ENCODE data around the gene NPHP4.

NPHP4 gene

DNA sequence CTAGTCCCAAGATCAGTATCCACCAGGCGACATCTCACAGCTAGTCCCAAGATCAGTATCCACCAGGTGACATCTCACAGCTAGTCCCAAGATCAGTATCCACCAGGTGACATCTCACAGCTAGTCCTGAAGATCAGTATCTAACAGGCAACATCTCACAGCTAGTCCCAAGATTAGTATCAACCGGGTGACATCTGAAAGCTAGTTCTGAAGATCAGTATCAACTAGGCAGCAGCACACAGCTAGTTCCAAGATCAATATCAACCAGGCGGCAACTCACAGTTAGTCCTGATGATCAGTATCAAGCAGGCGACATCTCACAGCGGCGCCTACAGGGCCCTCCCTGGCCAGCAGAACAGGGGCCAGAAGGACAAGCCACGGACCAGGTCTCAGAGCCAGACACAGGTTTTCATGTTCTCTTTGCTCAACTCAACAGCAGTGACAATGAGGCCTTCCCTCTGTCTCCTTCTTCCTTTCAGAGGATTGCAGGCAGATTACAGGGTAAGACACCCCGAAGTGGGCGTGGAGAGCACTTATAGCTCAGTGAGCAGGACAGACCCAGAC, 32.5 kb downstream of the NPHP4 start:
- DNase-seq (ENCODE audit: insufficient read length, low spot score) (no peak), FAIRE-seq (no peak)
- TF ChIP-seq, protein P1, sequence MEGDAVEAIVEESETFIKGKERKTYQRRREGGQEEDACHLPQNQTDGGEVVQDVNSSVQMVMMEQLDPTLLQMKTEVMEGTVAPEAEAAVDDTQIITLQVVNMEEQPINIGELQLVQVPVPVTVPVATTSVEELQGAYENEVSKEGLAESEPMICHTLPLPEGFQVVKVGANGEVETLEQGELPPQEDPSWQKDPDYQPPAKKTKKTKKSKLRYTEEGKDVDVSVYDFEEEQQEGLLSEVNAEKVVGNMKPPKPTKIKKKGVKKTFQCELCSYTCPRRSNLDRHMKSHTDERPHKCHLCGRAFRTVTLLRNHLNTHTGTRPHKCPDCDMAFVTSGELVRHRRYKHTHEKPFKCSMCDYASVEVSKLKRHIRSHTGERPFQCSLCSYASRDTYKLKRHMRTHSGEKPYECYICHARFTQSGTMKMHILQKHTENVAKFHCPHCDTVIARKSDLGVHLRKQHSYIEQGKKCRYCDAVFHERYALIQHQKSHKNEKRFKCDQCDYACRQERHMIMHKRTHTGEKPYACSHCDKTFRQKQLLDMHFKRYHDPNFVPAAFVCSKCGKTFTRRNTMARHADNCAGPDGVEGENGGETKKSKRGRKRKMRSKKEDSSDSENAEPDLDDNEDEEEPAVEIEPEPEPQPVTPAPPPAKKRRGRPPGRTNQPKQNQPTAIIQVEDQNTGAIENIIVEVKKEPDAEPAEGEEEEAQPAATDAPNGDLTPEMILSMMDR (IDR thresholded peaks at IDR 0.05; ENCODE audit: insufficient read depth, missing control alignments), result no peak

DNA sequence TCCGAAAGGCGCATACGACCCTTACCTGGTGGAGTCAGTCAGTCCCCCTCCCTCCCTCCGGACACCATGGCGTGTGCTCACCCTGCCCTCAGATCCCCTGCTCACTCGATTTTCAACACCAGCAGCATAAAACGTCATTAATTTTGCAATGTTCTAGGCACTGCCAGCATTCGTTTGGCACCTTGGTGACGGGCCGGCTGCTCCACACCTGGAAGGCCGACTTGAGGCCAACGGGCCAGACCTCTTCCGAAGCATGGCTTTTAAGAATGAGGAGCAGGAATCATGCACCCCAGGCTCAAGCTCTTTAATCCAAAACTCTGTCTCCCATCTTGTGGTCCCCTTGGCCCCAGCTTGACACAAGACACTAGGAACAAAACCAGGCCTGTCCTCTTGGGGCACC, 33.1 kb downstream of the NPHP4 start:
- TF ChIP-seq, protein P1 (IDR thresholded peaks at IDR 0.05; ENCODE audit: insufficient read depth, missing control alignments), result no peak
- FAIRE-seq (no peak), DNase-seq (ENCODE audit: insufficient read length, low spot score) (no peak)

DNA sequence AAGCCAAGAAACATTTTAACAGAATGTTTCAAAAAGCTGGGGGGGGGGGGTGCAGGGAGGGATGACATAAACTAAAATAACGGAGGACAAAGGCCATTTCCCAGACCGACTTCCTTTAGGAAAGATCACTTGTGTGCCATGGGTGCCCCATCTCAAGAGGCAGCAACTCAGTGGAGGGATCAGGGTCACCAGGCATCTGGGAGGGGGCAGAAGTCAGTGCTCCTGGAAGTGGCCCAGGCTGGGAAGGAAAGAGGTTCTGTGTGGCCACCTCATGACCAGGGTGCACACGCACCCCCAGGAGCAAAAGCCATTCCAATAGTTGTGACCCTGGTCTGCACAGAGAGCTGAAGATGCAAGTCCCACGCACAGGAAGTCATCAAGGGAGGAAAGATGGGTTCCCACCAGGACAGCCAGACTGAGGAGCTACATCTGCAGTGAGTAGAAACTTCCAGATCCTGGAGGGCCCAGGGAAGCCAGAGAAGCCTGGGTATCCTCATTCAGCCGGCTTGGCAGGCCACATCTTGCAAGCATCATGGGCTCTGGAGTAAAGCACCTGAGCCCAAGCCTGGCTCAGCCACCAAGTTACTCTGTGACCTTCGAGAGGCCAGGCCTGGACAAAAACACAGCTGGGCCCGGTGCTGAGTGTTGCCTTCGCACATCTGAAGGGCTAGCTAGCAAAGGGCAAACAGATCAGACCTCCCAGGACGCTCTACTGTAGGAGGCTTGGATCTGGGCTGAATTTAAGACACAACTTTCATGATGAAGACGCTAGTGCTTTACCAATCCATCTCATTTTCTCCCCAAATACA, 36.0 kb downstream of the NPHP4 start:
- TF ChIP-seq, protein P1 (IDR thresholded peaks at IDR 0.05; ENCODE audit: insufficient read depth, missing control alignments), result no peak
- FAIRE-seq, result no peak

DNA sequence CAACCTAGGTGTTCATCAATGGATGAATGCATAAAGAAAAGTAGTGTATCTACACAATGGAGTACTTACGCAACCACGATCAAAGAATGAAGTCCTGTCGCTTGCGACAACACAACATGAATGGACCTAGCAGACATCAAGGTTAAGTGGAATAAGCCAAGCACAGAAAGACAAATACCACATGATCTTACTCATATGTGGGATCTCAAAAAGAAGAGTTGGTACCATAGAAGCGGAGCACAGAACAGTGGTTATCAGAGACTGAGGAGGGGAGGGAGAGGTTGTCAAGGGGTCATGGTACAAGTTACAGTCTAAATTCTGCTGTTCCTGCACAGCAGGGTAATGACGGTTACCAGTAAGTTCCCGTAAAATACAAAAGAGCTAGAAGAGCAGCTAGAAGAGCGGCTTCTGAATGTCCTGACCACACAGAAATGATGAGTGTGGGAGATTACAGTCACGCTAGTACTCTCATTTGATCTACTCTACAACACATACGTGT, 36.7 kb downstream of the NPHP4 start:
- FAIRE-seq (no peak), DNase-seq (ENCODE audit: insufficient read length, low spot score) (no peak)
- TF ChIP-seq, protein P1 (IDR thresholded peaks at IDR 0.05; ENCODE audit: insufficient read depth, missing control alignments), result no peak

More for the DNA sequence above, 36.0 kb downstream of the NPHP4 start:
- no peak for DNase-seq (ENCODE audit: insufficient read length, low spot score)

DNA sequence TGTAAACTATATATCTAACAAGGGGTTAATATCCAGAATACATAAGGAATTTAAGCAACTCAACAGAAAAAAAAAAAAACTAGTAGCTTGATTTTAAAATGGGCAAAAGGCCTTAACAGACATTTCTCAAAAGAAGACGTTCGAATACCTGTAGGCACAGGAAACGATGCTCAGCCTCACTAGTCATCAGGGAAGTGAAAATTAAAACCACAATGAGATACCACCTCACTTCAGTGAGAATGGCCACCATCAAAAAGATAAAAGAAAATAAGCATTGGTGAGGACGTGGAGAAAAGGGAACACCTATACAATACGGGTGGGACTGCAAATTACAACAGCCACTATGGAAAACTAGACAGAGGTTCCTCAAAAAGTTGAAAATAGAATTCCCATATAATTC, 37.3 kb downstream of the NPHP4 start:
- no peak for DNase-seq (ENCODE audit: insufficient read length, low spot score)
- FAIRE-seq, result no peak
- TF ChIP-seq, protein P1 (IDR thresholded peaks at IDR 0.05; ENCODE audit: insufficient read depth, missing control alignments), result no peak

DNA sequence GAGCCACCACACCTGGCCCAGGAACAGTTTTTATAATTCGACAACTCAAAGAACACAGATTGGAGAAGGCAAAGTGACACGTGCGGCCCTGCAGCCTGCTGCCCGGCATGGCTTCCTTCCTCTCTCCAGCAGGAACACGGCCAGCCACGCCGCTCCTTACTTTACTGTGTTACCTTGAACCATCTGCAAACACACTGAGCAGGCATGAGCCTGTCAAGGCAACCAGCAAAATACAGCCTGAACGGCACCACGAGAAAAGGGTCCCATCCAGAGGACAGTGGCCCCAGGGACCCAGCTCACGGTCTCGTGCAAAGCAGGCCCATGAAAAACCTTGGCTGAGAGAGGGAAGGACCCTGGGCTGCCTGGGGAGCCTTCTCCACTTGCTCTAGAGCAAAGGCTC, 38.8 kb downstream of the NPHP4 start:
- TF ChIP-seq, protein P1 (IDR thresholded peaks at IDR 0.05; ENCODE audit: insufficient read depth, missing control alignments), result no peak
- DNase-seq (ENCODE audit: insufficient read length, low spot score) (no peak), FAIRE-seq (no peak)

Data from D721Med (cell line).